Measurements from ENCODE around the gene MORC3.
"Not testable (repeated sequence)": the region's sequence is repeated elsewhere in the genome, so short reads cannot be mapped to it uniquely, and the experiment has no call there.

Gene MORC3

DNA sequence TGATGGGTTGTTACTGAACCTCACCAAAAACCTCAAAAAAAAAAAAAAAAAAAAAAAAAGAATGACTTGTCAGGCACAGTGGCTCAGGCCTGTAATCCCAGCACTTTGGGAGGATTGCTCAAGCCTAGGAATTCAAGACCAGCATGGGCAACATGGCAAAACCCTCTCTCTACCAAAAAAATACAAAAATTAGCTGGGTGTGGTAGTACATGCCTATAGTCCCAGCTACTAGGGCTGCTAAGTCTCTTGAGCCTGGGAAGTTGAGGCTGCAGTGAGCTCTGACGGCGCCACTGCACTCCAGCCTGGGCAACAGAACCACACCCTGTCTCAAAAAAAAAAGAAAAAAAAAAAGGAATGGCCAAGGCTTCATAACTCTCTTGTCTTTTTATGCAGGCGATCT, 76.3 kb downstream of the MORC3 start:
- in situ Hi-C loops (cut with HindIII; ENCODE audit: low sequenced_read_pairs), result no loop called here
- no peak for DNase-seq (ENCODE audit: low read depth, low spot score)
- no peak overlapping the region for H3K4me3 ChIP-seq (ENCODE audit: low read depth, low read length)
- no peak for TF ChIP-seq CTCF (IDR thresholded peaks at IDR 0.05; ENCODE audit: low read depth, low read length)

- H3K4me3 ChIP-seq (ENCODE audit: low read depth, low read length), result no peak overlapping the region
- DNase-seq (ENCODE audit: low read depth, low spot score), result no peak
- in situ Hi-C loops (cut with HindIII; ENCODE audit: low sequenced_read_pairs), result no loop called here
- TF ChIP-seq CTCF (IDR thresholded peaks at IDR 0.05; ENCODE audit: low read depth, low read length), result no peak
Observed at GRCh38 chr21:36396971-36397370, 77.0 kb downstream of the MORC3 start.

DNA sequence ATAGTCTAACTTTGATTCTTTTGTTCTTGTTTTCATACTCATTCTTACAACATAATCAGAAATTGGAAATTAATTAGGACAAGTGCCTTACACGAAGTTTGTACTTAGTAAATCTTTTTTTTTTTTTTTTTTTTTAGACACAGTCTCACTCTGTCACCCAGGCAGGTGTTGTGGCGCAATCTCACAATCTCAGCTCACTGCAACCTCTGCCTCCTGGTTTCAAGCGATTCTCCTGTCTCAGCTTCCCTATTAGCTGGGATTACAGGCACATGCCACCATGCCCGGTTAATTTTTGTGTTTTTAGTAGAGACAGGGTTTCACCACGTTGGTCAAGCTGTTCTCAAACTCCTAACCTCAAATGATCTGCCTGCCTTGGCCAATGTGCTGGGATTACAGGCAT, 77.6 kb downstream of the MORC3 start:
- no peak for TF ChIP-seq CTCF (IDR thresholded peaks at IDR 0.05; ENCODE audit: low read depth, low read length)
- in situ Hi-C loops (cut with HindIII; ENCODE audit: low sequenced_read_pairs), result no loop called here
- no peak overlapping the region for H3K4me3 ChIP-seq (ENCODE audit: low read depth, low read length)
- no peak for DNase-seq (ENCODE audit: low read depth, low spot score)

DNA sequence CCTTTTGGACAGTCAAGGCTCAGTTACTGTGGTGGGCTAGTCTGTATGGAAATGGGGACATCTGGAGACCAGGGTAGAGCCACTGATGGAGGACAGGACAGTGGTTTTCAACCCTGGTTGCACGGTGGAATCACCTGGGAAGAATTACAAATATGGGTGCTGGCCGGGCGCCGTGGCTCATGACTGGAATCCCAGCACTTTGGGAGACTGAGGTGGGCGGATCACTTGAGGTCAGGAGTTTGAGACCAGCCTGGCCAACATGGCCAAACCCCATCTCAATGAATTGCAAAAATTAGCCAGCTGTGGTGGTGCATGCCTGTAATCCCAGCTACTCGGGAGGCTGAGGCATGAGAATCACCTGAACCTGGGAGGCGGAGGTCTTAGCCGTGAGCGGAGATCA, 79.7 kb downstream of the MORC3 start:
- in situ Hi-C loops (cut with HindIII; ENCODE audit: low sequenced_read_pairs); DNase-seq (ENCODE audit: low read depth, low spot score); H3K4me3 ChIP-seq (ENCODE audit: low read depth, low read length): not testable (repeated sequence)

DNA sequence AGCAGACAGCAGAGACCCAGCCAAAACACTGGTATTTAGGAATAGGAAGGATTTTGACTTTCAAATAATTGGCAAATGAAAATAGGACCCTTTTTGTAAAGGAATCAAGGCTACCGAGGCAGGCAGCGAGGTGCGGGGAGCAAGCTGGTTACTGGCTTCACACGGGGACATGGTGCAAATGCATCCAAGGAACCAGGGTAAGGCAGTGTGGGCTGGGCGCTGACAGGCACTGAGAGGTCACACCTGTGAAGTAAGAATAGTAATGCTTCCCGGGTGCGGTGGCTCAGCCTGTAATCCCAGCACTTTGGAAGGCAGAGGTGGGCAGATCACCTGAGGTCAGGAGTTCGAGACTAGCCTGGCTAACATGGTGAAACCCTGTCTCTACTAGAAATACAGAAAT, 80.7 kb downstream of the MORC3 start:
- no peak overlapping the region for H3K4me3 ChIP-seq (ENCODE audit: low read depth, low read length)
- TF ChIP-seq CTCF (IDR thresholded peaks at IDR 0.05; ENCODE audit: low read depth, low read length), result no peak
- no peak for DNase-seq (ENCODE audit: low read depth, low spot score)
- in situ Hi-C loops (cut with HindIII; ENCODE audit: low sequenced_read_pairs), result no loop called here

DNA sequence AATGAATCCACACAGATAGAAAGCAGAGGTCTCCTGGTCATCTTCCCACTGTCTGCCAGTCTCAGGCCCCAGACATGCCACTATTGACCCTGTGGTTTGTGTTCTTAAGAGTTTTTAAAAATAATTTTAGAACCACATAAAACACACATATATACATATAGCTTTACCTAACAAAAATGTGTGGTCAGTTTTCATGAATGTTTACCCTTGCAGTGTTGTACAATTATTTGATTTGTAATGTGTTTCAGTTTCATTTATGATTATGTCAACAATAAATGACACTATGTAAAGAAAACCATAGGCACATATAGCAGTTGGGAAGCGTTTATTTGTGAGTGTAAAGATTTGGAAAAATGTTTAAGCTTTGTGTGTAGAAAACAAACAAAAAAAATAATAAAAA, 82.3 kb downstream of the MORC3 start:
- in situ Hi-C loops (cut with HindIII; ENCODE audit: low sequenced_read_pairs), result no loop called here
- no peak for DNase-seq (ENCODE audit: low read depth, low spot score)
- no peak overlapping the region for H3K4me3 ChIP-seq (ENCODE audit: low read depth, low read length)
- no peak for TF ChIP-seq CTCF (IDR thresholded peaks at IDR 0.05; ENCODE audit: low read depth, low read length)

DNA sequence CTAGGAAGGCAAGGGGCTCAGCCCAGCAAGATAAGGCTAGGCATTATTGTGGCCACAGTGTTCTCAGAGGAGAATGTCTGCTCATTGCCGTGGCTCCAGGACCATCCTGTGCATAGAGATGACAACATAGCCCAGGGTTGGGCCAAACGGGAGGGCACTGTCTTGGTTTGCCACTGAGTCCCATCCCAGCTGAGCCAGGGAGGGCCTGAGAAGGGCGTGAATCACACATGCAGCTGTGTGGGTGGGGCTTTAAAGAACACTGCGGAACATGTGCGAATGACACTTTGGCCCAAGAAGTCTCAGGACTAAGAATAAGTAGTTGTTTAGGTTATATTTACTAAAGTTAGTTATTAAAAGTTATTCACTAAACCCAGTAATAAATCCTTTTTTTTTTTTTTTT, 83.7 kb downstream of the MORC3 start:
- in situ Hi-C loops (cut with HindIII; ENCODE audit: low sequenced_read_pairs), result no loop called here
- H3K4me3 ChIP-seq (ENCODE audit: low read depth, low read length), result no peak overlapping the region
- no peak for DNase-seq (ENCODE audit: low read depth, low spot score)
- TF ChIP-seq CTCF (IDR thresholded peaks at IDR 0.05; ENCODE audit: low read depth, low read length), result no peak

All from astrocyte of the spinal cord (primary cell).